ENCODE data around the gene TLCD1.

TLCD1 gene

DNA sequence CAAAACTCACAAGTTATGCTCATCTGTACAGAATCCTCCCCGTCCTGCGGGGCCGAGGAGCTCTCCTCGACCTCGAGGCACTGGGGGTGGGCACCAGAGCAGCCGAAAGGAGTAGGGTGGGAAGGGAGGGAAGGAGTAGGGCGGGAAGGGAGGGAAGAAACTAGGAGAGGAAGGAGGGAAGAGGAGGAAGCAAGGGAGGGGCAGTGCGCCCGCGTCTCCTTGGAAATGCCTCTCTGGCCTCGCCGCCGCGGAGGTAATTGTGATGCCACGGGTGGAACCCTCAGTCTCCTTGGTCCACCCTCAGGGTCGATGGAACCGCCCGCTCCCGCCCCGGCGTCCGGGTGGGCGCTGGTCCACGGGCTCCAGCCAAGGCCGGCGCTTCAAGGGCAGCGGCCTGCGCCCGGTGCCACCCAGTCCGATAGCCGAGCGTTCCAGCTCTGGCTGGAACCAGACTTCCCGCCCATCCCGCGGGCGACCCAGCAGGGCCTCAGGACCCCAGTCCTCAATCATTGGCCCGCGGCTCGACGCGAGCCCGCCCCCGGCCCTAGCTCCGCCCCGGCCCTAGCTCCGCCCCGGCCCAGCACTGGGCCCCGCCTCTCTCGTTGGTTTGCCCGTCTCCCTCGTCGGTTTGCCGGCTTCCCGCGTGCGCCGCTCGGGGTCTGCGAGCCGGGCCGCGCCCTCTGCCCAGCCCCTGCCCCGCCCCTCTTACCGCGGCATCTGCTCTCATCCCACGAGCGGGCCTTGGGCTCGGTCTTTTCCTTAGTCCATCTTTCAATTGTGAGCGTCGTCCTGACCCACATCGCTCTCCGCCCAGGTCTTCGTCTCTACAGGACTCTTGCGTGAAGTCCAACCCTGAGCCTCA lies 14.9 kb downstream of the TLCD1 start:
- peak; percentile 77 for DNase-seq

DNA sequence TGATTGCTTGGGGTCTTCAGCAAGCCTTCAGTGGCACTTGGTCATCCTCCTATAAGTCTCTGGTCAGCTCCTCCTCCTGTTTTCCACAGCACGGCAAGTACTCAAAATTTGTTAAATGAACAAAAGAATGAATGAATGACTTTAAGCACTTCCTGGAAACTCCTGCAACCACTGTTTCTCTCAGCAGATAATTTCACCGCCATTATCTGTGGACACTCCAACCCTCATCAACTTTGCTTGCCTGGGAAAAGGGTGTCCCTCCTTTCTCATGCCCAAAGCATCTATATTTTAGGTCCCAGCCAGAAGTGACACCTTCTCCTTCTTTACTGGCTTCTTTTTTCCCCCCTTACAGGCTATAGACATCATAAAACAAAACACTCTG lies 18.7 kb downstream of the TLCD1 start:
- no peak for DNase-seq

DNA sequence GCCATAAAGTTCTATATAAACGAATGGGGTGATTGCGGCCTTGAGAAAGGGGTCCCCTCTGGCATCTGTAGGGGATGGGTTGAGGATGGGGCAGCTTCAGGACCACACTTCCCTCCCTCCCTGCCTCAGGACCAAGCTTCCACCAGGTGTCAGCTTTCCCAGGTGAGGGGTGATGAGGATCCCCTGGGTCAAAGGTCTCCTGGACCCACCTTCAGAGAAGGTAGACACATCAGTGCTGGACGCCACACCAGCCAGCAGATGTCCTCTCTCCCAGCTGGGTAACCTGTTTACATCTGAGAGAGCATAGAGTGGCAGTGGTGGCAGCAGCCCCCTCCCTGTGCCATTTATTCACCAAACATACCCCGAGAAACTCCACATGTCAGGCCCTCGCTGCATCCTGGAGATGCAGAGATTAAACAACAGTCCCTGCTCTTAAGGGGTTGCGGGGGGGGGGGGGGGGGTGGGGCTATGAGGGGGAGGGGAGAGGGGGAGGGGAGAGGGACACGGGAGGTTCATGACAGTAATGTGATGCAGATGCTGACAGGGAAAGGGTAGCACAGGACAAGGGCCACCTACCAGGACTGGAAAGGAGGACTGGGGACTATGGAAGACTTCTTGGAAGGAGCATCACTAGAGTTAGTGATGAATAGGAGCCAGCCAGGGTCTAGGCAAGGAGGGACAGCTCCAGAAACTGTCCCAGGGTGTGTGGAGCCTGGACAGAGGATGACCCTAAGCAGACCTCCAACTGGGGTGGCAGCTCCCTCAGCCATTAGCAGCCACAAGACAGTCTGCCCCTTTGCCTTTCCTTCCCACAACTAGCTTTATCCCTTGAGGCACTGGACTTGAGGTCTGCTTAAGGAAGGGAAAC lies 19.3 kb downstream of the TLCD1 start:
- DNase-seq = no peak

DNA sequence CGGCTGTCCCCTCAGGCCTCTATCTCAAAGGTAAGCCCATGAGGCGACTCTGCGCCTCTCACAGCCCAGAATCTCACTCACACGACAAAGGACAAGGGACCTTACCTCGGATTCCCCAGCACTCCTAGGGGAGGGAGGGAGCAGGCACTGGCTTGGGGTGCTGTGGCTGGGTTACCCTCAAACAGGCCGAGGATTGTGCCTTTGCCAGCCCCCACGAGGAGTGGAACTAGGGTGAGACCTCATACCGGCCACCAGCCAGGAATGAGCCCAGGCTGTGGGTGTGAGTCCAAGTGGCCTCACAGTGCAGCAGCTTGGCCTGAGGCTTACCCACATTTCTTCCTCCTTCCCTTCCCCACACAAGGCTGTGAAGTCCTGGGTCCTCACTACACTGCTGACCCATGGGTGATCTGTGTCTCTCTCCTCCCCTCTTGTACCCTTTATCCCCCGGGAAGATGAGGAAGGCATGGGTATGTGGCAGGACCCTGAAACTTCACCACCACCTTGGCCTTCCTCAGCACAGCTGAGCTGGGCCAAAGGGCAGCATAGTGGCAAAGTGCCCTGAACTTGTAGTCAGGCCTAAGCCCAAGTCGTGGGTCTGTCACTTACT lies 20.2 kb downstream of the TLCD1 start:
- DNase-seq = no peak

DNA sequence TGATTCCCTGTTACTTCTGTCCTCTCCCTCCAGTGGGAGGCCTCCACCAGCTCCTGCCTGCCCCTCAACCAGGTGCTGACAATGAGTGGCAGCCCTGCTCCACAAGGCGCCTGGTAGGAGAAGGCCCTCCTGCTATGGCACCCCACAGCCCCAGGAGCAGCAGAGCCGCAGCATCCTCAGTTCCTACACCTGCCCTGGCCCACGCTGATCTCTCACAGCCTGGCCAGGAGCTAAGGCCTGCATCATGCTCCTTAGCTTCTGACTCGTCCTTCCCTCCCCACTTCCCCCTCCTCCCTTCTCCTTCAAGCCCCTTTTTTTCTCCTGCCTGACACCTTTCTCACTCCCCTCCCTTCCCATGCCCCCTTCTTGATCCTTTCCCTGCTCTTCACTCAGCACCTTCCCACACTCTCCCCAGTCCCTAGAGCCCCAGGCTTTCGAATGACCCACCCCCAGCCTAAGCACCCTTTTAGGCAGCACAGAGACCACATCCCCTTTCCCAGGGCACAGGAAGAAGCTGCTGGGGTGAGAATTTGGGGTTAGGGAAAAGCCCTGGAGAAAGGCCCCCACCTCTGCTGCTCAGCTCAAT lies 20.9 kb downstream of the TLCD1 start:
- DNase-seq = no peak

DNA sequence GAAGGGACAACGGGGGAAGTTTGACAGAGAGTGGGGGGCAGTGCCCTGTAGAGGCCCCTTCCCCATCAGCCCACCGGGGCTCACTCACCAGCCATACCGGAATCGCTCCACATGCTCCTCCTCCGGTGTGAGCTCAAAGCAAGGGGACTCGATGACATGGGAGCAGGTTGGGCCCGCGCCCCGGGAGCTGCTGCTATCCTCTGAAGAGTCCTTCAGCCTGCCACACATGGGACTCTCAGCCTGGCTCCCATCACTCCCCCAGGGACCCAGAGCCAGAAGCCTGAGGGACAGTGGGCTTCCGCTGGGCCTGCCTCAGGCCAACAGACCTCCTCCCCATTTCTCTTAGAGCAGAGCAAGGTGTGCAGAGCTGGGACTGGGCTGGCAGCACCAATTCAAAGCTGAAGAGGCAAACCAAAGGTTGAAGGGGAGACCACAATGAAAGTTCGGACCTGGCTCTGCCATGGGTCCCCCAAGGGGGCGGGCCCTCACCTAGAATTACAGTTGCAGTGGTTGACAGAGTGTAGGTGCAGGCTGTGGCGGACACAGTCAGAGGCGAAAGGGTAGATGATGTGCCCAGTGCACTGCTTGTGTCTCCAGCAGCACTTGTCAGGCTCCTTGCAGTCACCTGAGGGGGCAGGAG lies 21.7 kb downstream of the TLCD1 start:
- no peak for DNase-seq

DNA sequence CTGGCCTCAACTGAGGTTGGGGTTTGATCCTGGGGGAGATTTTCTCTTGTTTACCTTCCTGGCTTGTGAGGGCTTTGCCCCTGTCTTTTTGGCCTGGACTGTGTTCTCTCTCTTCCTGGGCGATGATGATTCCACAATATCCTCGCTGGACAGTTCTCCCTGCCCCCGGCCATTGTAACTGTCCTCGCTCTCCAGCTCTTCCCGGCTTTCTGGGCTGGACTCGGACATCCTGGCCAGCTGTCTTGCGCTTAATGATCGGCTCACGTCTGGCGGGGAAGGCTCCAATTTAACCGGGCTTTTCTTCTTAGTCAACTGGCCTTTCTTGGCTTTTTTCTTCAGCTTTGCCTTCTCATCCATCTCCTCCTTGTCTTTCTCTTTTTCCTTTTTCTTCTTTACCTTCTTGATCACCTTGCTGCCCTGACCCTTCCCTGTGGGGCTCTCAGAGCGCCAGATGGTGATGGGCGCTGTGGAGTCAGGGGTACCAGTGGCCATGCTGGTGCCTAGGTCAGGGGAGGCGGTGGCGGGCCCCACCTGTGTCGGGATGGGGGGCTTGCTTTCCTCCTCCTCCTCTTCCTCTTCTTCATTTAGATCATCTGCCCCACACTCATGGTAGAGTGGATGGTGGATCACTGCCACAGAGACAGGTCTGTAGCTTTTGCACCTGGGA lies 22.3 kb downstream of the TLCD1 start:
- no peak for DNase-seq

DNA sequence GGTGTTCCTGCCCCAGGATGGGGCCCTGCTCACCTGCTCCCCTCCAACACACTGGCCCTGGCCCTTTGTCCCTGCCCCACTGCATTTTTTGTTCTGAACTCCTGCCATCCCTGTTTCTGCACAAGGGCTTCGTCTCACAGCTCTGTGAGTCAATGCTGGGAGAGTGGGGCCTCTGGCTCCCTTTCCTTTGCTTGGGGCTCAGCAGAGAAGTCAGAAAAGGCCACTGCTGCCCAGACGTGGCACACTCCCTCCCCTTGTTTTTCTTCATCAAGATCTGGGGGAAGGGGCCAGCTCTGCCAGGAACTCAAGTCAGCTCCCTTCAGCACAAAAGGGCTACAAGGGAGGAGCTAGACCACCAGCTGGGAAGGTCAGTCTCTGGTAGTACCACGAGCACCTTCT lies 23.3 kb downstream of the TLCD1 start:
- no peak for DNase-seq

DNA sequence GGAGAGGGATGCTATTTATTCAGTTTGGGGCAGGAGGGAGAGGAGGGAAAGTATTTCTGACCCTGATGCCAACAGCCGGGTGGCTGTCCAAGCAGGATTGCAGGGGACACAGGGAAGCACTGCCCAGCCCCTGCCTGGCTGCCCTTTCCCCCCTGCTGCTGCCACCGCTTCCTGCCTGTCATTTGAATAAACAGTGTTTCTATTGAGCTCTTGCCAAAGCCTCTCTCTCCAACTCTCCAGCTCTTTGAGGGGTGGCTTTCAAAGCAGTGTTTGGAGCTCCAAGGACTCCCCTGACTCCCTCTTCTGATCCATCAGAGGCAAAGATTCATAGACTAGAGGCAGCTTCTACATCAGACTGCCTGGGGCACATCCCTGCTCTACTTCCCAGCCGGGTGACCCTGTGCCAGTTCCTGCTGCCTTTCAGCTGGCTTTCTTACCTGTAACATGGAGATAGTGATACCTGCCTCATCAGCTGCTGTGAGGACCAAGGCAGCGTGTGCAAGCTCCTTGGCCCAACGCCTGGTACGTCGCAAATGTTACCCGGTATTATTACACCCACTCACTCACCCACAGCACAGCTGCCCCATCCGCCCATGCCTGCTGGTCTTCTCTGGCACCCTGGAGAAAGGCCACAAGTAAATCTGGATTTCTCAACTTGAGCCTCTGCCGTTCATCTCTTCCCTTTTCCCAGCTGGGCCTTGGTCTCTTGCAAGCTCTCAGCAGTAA lies 23.8 kb downstream of the TLCD1 start:
- no peak for DNase-seq

DNA sequence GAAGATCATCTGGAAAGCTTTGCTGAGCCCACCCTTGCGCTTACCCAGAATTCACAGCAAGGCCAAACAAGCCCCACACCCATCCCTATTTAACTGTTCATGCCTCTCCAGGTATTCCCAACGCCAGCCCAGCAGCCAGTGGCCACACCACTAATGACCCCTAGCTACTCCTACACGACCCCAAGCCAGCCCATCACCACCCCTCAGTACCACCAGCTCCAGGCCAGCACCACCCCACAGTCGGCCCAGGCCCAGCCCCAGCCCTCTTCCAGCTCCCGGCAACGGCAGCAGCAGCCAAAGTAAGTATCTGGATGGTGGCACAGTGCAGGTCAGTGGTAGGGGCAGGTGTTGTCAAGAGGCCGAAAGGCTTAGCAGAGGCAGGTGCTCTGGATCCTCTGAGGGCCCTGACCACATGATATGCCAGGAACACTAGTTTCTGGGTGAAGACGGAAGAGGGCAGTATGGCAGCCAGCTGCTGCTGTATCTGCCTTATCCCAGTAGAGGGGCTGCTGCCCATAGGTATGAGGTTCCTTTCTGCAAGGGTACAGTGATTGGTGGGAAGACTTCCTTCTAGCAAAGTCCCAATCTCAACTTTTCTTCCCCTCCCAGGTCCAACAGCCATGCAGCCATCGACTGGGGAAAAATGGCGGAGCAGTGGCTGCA lies 25.1 kb downstream of the TLCD1 start:
- DNase-seq = no peak

DNA sequence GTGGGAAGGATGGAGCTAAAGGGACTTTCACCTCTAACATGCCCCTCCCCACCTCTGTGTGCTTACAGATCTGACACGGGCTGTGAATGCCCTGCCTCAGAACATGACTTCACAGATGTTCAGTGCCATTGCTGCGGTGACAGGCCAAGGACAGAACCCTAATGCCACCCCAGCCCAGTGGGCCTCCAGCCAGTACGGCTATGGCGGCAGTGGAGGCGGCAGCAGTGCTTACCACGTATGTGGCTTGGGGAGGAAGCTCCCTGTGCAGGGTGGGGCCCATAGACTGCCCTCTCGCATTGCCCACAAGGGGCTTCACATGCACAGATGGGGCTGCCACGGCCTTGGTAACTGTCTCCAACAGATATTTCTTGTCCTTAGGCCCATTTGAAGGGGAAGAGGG lies 25.8 kb downstream of the TLCD1 start:
- DNase-seq = no peak

DNA sequence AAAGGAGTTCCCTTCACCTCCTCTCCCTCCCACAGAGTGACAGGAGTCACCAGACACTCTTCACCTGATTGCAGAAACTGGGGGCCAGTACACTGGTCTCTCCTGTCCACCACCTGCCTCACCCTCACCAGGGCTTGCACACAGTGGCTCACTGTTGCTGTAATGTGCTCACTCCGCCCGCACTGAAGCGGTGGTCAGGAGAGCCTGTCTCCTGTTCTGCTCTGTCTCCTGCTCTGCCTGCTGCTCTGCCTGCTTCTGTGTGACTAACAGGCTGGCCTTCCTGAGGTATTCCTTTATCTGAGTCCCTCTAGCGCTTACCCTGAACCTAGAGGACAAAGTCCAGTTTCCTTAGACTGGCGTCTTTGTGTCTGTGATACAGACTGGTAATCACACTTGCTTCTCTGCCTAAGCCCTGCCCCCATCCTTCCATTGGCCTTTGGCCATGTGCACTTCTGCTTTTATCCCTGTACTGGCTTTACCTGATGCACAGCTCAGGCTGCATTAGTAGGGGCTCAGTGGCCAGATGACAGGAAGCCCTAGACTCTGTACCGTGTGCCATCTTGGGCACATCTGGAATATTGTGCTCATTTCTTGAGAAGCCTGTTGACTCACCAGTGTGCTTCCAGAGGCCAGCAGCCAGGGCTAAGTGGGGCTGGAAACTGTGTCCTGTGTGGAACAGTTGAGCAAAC lies 27.6 kb downstream of the TLCD1 start:
- no peak for DNase-seq

DNA sequence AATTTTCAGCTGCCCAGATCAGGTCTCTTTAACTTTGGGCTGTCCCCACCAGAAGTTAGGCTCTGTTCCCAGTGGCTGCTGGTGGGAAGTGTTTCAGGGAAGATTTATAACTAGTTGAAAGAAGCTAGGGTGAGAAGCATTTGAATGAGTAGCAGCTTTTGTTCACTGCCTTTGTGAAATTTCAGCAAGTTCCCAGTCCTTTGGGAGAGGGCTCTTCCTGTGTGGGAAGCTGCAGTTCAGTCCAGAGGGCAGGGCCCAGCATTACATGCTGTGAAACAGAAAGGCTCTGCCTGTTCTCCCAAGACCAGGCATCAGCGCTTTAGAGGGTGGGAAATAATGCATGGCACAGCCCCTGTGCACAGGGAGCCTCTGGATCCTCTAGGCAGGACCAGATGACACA lies 32.2 kb downstream of the TLCD1 start:
- DNase-seq = no peak

DNA sequence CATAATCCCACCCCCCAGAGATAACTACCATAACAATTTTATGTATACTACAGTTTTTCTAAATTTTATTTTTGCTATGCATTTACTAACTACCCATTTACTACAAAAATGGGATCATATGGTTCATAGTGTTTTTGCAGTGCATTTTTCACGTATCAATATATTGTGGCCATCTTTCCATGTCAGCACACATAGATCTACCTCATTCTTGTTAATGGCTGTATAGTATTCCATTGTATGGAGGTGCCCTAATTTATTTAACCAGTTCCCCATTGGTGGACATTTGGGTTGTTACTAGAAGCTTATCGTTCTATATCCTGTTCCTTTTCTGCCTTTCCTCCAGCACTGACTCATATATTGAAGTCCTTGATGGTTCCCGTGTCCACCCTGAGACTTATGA lies 37.0 kb downstream of the TLCD1 start:
- no peak for DNase-seq

DNA sequence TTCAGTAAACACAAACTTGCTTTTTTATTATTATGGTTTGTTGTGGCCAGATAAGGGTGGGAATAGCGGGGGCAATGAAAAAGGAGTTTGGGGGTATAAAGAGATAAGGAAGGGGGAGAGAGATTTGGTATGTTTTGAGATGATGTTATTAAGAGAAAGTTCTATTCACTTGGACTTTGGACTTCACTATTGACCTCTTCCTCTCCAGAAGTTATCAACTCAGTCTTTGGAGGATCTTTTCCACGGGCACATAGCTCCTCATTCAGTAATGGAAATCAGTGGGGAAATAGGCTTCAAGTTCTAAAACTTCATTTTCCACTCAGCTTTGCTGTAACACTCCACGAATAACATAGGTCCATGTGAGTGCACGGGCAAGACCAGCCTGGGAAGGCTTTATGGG lies 37.6 kb downstream of the TLCD1 start:
- DNase-seq = no peak

DNA sequence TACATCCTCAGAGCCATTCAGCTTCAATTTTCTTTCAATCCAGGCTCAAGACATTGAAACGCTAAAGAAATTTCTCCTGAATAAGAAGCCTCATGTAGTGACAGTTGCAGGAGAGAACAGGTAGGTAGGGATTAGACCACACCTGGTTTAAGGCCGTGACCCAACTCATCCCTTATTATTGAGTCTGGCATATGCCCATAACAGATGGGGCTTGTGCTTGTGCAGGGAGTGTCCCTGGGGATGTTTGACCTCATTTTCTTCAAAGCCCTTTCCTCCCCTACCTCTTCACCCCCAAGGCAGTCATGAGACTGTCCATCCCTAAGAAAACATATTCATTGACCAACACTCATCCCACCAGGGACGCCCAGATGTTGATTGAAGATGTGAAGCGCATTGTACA lies 39.7 kb downstream of the TLCD1 start:
- DNase-seq = no peak

DNA sequence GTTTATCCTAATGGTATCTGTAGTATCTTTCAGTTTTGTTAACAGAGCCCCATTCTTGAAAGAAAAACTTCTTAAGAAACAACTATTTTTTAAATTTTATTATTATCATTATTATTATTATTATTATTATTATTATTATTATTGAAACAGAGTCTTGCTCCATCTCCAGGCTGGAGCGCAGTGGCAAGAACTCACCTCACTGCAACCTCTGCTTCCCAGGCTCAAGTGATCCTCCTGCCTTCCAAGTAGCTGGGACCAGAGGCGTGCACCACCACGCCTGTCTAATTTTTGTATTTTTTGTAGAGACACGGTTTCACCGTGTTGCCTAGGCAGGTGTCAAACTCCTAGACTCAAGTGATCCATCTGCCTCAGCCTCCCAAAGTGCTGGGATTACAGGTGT lies 40.7 kb downstream of the TLCD1 start:
- DNase-seq = no peak

DNA sequence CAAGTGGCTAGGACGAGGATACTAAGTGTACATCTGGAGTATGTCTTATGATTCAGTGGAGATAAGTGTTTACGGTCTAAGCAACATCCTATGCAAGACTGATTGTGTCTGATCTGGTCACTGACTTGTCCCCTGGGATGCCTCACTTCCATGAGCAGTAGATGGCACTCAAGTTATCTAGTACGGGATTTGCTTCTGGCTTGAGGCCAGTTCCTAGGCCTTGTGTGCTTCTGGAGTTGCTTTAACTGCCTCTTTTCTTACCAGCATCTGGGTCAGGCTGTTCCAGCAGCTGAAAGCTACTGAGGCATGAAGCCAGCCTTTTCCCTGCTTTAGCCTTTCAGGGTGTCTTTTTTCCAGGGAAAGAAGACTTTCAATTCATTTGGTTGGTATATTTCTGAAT lies 41.1 kb downstream of the TLCD1 start:
- no peak for DNase-seq

DNA sequence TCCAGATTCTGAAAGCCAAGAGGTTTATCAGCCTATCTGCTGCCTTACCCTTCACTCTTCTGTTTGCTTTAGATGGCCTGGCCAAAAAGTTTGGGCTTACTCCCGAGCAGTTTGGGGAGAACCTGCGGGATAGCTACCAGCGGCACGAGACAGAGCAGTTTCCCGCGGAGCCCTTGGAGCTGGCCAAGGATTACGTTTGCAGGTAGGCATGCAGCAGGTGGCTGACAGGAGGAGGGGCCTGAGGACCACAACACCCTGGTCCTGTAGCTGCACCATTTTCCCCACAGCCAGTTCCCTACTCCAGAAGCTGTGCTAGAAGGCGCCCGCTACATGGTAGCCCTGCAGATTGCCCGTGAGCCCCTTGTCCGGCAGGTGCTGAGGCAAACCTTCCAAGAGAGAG lies 43.4 kb downstream of the TLCD1 start:
- DNase-seq = no peak

DNA sequence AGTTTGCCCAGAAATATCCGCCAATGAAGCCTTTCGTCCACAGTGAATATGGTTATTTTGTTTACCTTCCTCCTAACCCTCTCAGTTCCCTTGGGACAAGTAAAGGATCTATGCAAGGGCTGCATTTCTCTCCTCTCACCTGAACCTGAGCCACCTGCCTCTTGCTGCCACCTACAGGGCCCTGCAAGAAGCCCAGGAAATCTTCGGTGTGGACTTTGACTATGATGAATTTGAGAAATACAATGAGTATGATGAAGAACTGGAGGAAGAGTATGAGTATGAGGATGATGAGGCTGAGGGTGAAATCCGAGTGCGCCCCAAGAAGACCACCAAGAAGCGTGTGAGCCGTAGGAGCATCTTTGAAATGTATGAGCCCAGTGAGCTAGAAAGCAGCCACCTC lies 50.1 kb downstream of the TLCD1 start:
- DNase-seq = no peak

Measured in inflammatory macrophage treated with lipopolysaccharide for 4 hours (primary cell).